ENCODE results near the gene STXBP6.

GRCh38 chr14:24818823-24819341, 231.1 kb downstream of the STXBP6 start:
- TF ChIP-seq POLR2A (IDR thresholded peaks at IDR 0.05; ENCODE audit: low read depth, low read length) (no peak), POLR2AphosphoS5 (IDR thresholded peaks at IDR 0.05; ENCODE audit: low read depth, low read length) (no peak), TAF1 (IDR thresholded peaks at IDR 0.05; ENCODE audit: borderline replicate concordance, low read depth, low read length) (no peak)

All from GM12892 (cell line).